ENCODE results near the gene CABLES2. TPM values are rescaled to one million over a fixed set of nuclear protein-coding genes. Genes with fewer than 3 reads are reported as not detected.

Gene CABLES2
- total and polyA plus RNA-seq, 2 donors (not counting 3 experiments of a cell fraction or from before 2014, with no cell fraction given), result 7.8 to 9.9 TPM

DNA sequence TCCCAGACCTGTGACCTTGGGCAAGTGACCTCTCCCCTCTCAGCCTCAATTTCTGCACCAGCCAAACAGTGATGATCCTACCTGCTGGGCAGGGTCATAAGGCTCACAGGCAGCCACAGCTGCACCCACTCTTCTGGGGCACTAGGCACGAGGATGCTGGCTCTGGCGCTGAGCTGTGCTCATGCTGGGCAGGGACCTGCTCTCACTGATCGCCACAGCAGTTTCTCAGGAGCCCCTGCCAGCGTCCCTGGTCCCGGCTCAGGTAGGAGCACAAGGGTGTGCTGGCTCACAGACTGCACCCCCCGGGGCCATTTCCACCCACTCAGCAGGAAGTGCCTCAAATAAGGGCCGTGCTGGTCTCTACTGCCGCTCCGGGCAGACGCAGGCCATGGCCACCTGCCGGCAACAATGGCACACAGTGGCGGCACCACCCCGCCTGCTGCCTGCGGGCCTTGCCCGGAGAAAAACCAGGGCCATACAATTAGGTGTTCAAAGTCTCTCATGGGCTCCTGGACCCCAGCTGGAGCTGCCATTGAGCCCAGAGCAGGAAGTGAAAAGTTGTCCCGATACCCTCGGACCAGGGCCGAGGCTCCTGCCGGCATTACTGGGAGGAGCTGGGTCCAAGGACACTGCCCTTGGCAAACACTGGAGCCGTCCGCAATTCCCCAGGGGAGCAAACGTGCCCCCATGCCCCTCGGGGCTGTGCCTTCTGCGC is 4.6 kb upstream of the CABLES2 start:
- CTCF ChIA-PET, result interaction anchor here (0.9 to 2.9 kb wide), 6 partner anchors 12 to 380 kb away, joined by 3 to 32 read pairs (median 6); partner anchors contain the start of gene RBBP8NL
- Histone ChIP-seq H3K79me2 (ENCODE audit: control insufficient read depth, insufficient read depth, low read length) (no peaks in the 10 kb centered on the region), H3K36me3 (ENCODE audit: control insufficient read depth in 2 of 2, extremely low read depth in 1 of 2, insufficient read depth in 2 of 2, low read length in 2 of 2) (no peaks in the 10 kb centered on the region), H3K9me1 (replicated peaks; ENCODE audit: control insufficient read depth, extremely low read depth, insufficient read depth, low read length) (no peaks in the 10 kb centered on the region), H3K27ac (ENCODE audit: insufficient read depth, low read depth, low read length) (no peak overlapping the region), H4K20me1 (replicated peaks; ENCODE audit: control insufficient read depth, extremely low read depth, insufficient read depth, low read length) (no peaks in the 10 kb centered on the region), H3K4me2 (ENCODE audit: insufficient read depth, low read length) (no peak overlapping the region), H3K4me1 (ENCODE audit: control insufficient read depth, extremely low read depth, insufficient read depth, low read length) (peaks cover 4% of the 10 kb centered on the region), H3K9me3 (replicated peaks; ENCODE audit: control insufficient read depth, insufficient read depth, low read length) (no peaks in the 10 kb centered on the region), H3K9ac (replicated peaks; ENCODE audit: extremely low read depth, insufficient read depth, low read length) (no peak overlapping the region), H2AFZ (ENCODE audit: low read depth, low read length) (no peak overlapping the region), H3K4me3 (replicated peaks in 1 of 3; ENCODE audit: insufficient read depth in 1 of 3, low read depth in 1 of 3, low read length in 3 of 3) (no peak overlapping the region), H3K27me3 (ENCODE audit: control insufficient read depth in 2 of 2, insufficient read depth in 2 of 2, low read length in 2 of 2) (no peaks in the 10 kb centered on the region)
- no peak for TF ChIP-seq POLR2A (IDR thresholded peaks at IDR 0.05; ENCODE audit: low read depth, low read length)
- no peak for TF ChIP-seq MAX (IDR thresholded peaks at IDR 0.05; ENCODE audit: insufficient read depth, insufficient read length)
- TF ChIP-seq, protein P1, sequence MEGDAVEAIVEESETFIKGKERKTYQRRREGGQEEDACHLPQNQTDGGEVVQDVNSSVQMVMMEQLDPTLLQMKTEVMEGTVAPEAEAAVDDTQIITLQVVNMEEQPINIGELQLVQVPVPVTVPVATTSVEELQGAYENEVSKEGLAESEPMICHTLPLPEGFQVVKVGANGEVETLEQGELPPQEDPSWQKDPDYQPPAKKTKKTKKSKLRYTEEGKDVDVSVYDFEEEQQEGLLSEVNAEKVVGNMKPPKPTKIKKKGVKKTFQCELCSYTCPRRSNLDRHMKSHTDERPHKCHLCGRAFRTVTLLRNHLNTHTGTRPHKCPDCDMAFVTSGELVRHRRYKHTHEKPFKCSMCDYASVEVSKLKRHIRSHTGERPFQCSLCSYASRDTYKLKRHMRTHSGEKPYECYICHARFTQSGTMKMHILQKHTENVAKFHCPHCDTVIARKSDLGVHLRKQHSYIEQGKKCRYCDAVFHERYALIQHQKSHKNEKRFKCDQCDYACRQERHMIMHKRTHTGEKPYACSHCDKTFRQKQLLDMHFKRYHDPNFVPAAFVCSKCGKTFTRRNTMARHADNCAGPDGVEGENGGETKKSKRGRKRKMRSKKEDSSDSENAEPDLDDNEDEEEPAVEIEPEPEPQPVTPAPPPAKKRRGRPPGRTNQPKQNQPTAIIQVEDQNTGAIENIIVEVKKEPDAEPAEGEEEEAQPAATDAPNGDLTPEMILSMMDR (IDR thresholded peaks at IDR 0.05; ENCODE audit: extremely low read depth in 1 of 2, insufficient read depth in 1 of 2, low read depth in 1 of 2, low read length in 2 of 2), result no peak
- no peak for TF ChIP-seq JUN (IDR thresholded peaks at IDR 0.05; ENCODE audit: borderline replicate concordance, insufficient read depth, insufficient read length, low read depth)
- no peak for TF ChIP-seq POLR2AphosphoS5 (IDR thresholded peaks at IDR 0.05; ENCODE audit: insufficient read depth, low read depth, low read length)
- TF ChIP-seq MYC (IDR thresholded peaks at IDR 0.05; ENCODE audit: low read depth, low read length), result no peak
- TF ChIP-seq FOS (IDR thresholded peaks at IDR 0.05; ENCODE audit: borderline replicate concordance, insufficient read depth, low read length), result no peak
- no peak for TF ChIP-seq EZH2 (IDR thresholded peaks at IDR 0.05; ENCODE audit: borderline replicate concordance, low read depth, low read length, severe bottlenecking)
- no peak for TF ChIP-seq GATA2 (IDR thresholded peaks at IDR 0.05; ENCODE audit: insufficient read depth, insufficient read length, low read depth, low read length)
- intact Hi-C loops (cut with micrococcal nuclease), result no loop called here
- BruUV-seq (replicated peaks), result no TSS peak
- POLR2A ChIA-PET, result no interaction called here
- dilution Hi-C loops (cut with MboI; ENCODE audit: extremely low pct_ligation_motif_present, low sequenced_read_pairs), result no loop called here
- DNase-seq (ENCODE audit: low read depth, low spot score) (no peak), FAIRE-seq (no peak)
